Activated CD8-positive, alpha-beta T cell treated with anti-CD3 and anti-CD28 coated beads, Interleukin-2, amount 10 ng/mL, durations not matched to agents 7 days and 5 days (primary cell): Measurements from ENCODE around the gene HSP90AB1. TPM values are rescaled to one million over a fixed set of nuclear protein-coding genes. Genes with fewer than 3 reads are reported as not detected.

Experiments
- ATAC-seq: fragments of 150-1000 bp; cut with Tn5 transposase; one replicate; pipeline ENCODE4 v1.10.0; 2021; ENCODE audit warnings: moderate library complexity
- CTCF ChIA-PET: fragments of 350-600 bp; sonication (Branson Sonifier 250); formaldehyde crosslinking; loops from one replicate; lab custom pipeline; 2021; ENCODE audit warnings: antibody characterized with exemption; lab: Charles Lee
- POLR2A ChIA-PET: fragments of 350-600 bp; sonication (Branson Sonifier 250); formaldehyde crosslinking; loops from one replicate; lab custom pipeline; 2021; ENCODE audit warnings: antibody characterized with exemption; lab: Charles Lee
- DNase-seq: peaks from one replicate; pipeline ENCODE4 v3.0.0-alpha.2; 2020
- H3K27ac Mint-ChIP-seq: one replicate; pipeline ENCODE4 v1.8.0; 2021; ENCODE audit warnings: mild to moderate bottlenecking, mixed read lengths
- H3K27me3 Mint-ChIP-seq: one replicate; pipeline ENCODE4 v1.8.0; 2021; ENCODE audit warnings: low read depth, mixed read lengths
- H3K36me3 Mint-ChIP-seq: one replicate; pipeline ENCODE4 v1.8.0; 2021; ENCODE audit warnings: low read depth, mixed read lengths
- H3K4me1 Mint-ChIP-seq: one replicate; pipeline ENCODE4 v1.8.0; 2021; ENCODE audit warnings: low read depth, mixed read lengths
- H3K4me3 Mint-ChIP-seq: one replicate; pipeline ENCODE4 v1.8.0; 2021; ENCODE audit warnings: mild to moderate bottlenecking, mixed read lengths
- H3K9me3 Mint-ChIP-seq: one replicate; pipeline ENCODE4 v1.8.0; 2022; ENCODE audit warnings: mixed read lengths; ENCODE audit not compliant: insufficient read depth
- total RNA-seq, 2 experiments: library from RNA; stranded (reverse); gene quantifications; one replicate each; pipeline ENCODE4 v1.2.3, GENCODE V29; 2021

The HSP90AB1 gene
- total RNA-seq, 2 experiments from 2014 or later: 741 to 755 TPM

GRCh38 chr6:44271914-44272313, 25.0 kb downstream of the HSP90AB1 start:
- peaks cover 57% of the 10 kb centered on the region for H3K27me3 Mint-ChIP-seq
- H3K4me1 Mint-ChIP-seq: peaks cover 20% of the 10 kb centered on the region
- H3K4me3 Mint-ChIP-seq: no peak overlapping the region
- DNase-seq: no peak
- no peak overlapping the region for H3K27ac Mint-ChIP-seq
- no peak for ATAC-seq
- no peaks in the 10 kb centered on the region for H3K9me3 Mint-ChIP-seq
- no peaks in the 10 kb centered on the region for H3K36me3 Mint-ChIP-seq
- CTCF ChIA-PET: interaction anchor here (1.2 to 6.5 kb wide), 3 partner anchors 10 to 41 kb away, joined by 3 to 49 read pairs (median 5); partner anchors contain the start of gene AARS2
- POLR2A ChIA-PET: interaction anchor here (0.6 to 1.3 kb wide), 3 partner anchors 25 to 61 kb away, joined by 3 to 5 read pairs (median 3); partner anchors contain the start of gene HSP90AB1

- POLR2A ChIA-PET: interaction anchor here (0.6 to 1.2 kb wide), 2 partner anchors 26 to 60 kb away, joined by 3 to 5 read pairs; partner anchors contain the start of gene HSP90AB1
- H3K4me3 Mint-ChIP-seq: no peak overlapping the region
Measured at GRCh38 chr6:44272529-44272928, 25.6 kb downstream of the HSP90AB1 start.

DNA sequence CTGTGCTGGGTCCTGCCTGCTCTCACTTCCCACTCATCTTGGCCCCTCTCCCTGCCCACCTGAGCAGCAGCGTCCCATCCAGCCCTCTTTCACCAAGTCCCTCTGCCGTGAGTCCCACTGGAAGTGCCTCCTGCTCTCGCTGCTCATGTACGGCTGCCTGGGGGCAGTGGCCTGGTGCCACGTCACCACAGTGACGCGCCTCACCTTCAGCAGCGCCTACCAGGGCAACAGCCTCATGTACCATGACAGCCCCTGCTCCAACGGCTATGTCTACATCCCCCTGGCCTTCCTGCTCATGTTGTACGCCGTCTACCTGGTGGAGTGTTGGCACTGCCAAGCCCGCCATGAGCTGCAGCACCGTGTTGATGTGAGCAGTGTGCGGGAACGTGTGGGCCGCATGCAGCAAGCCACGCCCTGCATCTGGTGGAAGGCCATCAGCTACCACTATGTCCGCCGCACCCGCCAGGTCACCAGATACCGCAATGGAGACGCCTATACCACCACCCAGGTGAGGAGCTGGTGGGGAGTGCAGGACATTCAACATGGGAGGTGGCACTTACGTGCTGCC, 26.2 kb downstream of the HSP90AB1 start:
- Mint-ChIP-seq H3K4me3 (no peak overlapping the region), H3K27me3 (peaks cover 69% of the 10 kb centered on the region), H3K27ac (no peak overlapping the region), H3K4me1 (peaks cover 13% of the 10 kb centered on the region), H3K9me3 (no peaks in the 10 kb centered on the region), H3K36me3 (no peaks in the 10 kb centered on the region)
- ChIA-PET POLR2A (interaction anchor here (1.2 kb wide), 1 partner anchor 26 kb away, joined by 5 read pairs; the partner anchor contains the start of gene HSP90AB1), CTCF (interaction anchor here (1.3 kb wide), 2 partner anchors 31 to 32 kb away, joined by 5 read pairs; no protein-coding TSS in a partner anchor)
- DNase-seq: no peak
- ATAC-seq: no peak

More at GRCh38 chr6:44272529-44272928, 25.6 kb downstream of the HSP90AB1 start:
- no peaks in the 10 kb centered on the region for H3K36me3 Mint-ChIP-seq
- H3K9me3 Mint-ChIP-seq: no peaks in the 10 kb centered on the region
- no peak for ATAC-seq
- peaks cover 17% of the 10 kb centered on the region for H3K4me1 Mint-ChIP-seq
- CTCF ChIA-PET: interaction anchor here (1.2 to 1.3 kb wide), 2 partner anchors 10 to 32 kb away, joined by 3 to 5 read pairs; no protein-coding TSS in a partner anchor
- no peak for DNase-seq
- peaks cover 63% of the 10 kb centered on the region for H3K27me3 Mint-ChIP-seq
- no peak overlapping the region for H3K27ac Mint-ChIP-seq

GRCh38 chr6:44273617-44274016, 26.7 kb downstream of the HSP90AB1 start:
- CTCF ChIA-PET: interaction anchor here (1.3 kb wide), 1 partner anchor 31 kb away, joined by 5 read pairs; no protein-coding TSS in a partner anchor
- ATAC-seq (no peak), DNase-seq (no peak)
- H3K9me3 Mint-ChIP-seq: no peaks in the 10 kb centered on the region
- H3K36me3 Mint-ChIP-seq: no peaks in the 10 kb centered on the region
- POLR2A ChIA-PET: no interaction called here
- peaks cover 72% of the 10 kb centered on the region for H3K27me3 Mint-ChIP-seq
- H3K27ac Mint-ChIP-seq: no peak overlapping the region
- peaks cover 13% of the 10 kb centered on the region for H3K4me1 Mint-ChIP-seq
- H3K4me3 Mint-ChIP-seq: no peak overlapping the region

DNA sequence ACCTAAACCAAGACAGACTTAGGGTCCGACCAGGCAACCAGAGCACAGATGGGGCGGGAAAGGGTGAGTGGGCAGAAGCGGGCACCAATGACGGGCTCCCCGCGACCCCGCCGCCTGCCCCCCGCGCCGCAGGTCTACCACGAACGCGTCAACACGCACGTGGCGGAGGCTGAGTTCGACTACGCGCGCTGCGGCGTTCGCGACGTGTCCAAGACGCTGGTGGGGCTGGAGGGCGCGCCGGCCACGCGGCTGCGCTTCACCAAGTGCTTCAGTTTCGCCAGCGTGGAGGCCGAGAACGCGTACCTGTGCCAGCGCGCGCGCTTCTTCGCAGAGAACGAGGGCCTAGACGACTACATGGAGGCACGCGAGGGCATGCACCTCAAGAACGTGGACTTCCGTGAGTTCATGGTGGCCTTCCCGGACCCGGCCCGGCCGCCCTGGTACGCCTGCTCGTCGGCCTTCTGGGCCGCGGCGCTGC, 28.4 kb downstream of the HSP90AB1 start:
- ATAC-seq: peak; percentile 6
- no peak overlapping the region for H3K27ac Mint-ChIP-seq
- CTCF ChIA-PET: interaction anchor here (0.7 to 1.0 kb wide), 2 partner anchors 38 to 95 kb away, joined by 4 read pairs; partner anchors contain the start of gene AARS2
- peaks cover 68% of the 10 kb centered on the region for H3K27me3 Mint-ChIP-seq
- POLR2A ChIA-PET: no interaction called here
- peaks cover 3% of the 10 kb centered on the region for H3K4me1 Mint-ChIP-seq
- DNase-seq: no peak
- H3K9me3 Mint-ChIP-seq: no peaks in the 10 kb centered on the region
- H3K36me3 Mint-ChIP-seq: no peaks in the 10 kb centered on the region
- H3K4me3 Mint-ChIP-seq: no peak overlapping the region

DNA sequence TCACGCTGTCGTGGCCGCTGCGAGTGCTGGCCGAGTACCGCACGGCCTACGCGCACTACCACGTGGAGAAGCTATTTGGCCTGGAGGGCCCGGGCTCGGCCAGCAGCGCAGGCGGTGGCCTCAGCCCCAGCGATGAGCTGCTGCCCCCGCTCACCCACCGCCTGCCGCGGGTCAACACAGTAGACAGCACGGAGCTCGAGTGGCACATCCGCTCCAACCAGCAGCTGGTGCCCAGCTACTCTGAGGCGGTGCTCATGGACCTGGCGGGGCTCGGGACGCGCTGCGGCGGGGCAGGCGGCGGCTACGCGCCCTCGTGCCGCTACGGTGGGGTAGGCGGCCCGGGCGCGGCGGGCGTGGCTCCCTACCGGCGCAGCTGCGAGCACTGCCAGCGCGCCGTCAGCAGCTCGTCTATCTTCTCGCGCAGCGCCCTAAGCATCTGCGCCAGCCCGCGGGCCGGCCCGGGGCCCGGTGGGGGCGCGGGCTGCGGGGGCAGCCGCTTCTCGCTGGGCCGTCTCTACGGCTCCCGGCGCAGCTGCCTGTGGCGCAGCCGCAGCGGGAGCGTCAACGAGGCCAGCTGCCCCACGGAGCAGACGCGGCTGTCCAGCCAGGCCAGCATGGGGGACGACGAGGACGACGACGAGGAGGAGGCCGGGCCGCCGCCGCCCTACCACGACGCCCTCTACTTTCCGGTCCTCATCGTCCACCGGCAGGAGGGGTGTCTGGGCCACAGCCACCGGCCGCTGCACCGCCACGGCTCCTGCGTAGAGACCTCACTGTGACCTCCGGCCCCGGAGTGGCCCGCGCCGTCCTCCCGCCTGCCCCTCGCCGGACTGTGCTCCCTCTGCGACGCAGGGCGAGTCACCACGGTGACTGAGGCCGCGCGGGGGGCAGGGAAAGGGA, 29.1 kb downstream of the HSP90AB1 start:
- POLR2A ChIA-PET: interaction anchor here (0.8 kb wide), 2 partner anchors 28 to 607 kb away, joined by 3 read pairs; no protein-coding TSS in a partner anchor
- Mint-ChIP-seq H3K4me1 (peaks cover 2% of the 10 kb centered on the region), H3K27ac (no peak overlapping the region), H3K9me3 (no peaks in the 10 kb centered on the region), H3K4me3 (no peak overlapping the region), H3K27me3 (peaks cover 67% of the 10 kb centered on the region), H3K36me3 (no peaks in the 10 kb centered on the region)
- CTCF ChIA-PET: interaction anchor here (0.7 to 1.0 kb wide), 3 partner anchors 12 to 95 kb away, joined by 3 to 4 read pairs (median 4); partner anchors contain the start of gene AARS2
- ATAC-seq (peak; percentile 70), DNase-seq (peak; percentile 36)

DNA sequence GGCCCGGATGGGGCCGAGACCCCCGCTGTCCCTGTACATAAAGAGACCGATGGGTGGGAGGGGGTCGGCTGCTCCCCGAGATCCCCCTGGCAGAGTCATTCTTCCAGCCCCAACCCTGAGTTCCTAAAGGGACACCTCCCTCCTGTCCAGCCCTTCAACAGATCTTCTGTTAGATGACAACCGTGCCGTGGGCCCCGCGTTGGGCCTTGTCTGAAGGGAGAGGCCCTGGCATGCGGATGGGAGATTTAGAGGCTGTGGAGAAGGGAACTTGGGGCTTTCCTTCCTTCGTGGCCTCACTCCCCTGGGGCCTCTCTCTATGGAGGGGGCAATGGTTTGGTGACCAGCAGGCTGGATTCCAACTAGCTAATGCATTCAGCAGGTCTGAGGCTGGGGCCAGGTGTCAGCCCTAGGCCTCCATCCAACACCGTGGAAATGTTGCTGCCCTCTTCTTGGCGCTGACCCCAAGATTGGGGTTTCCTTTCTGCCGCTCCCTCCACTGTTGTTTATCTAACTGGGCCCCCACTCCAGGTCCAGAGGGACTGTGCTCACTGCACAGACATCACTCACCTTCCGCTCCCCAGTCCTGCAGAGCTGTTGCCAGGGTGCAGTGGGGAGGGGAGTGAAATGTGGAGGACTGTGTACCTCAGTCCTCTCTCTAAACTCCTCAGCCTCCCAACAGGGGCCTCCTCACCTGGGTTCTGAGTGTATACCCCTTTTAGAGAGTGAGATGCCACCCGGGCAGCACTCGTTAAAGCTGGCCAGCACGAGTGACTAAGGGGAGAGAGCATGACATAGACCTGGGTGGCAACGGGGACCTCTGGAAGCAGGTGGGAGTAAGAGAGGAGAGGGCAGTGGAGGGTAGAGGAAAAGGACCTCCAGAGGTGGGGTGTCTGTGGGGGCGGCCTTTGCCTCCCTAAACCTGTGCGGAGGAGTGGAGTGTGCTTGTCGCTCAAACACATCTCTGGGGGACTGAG, 30.1 kb downstream of the HSP90AB1 start:
- ATAC-seq (no peak), DNase-seq (no peak)
- Mint-ChIP-seq H3K36me3 (no peaks in the 10 kb centered on the region), H3K4me3 (no peak overlapping the region), H3K9me3 (no peaks in the 10 kb centered on the region), H3K27ac (no peak overlapping the region), H3K4me1 (no peaks in the 10 kb centered on the region), H3K27me3 (peaks cover 58% of the 10 kb centered on the region)
- CTCF ChIA-PET: interaction anchor here (1.1 to 2.1 kb wide), 2 partner anchors 9 to 28 kb away, joined by 4 to 15 read pairs; no protein-coding TSS in a partner anchor
- POLR2A ChIA-PET: interaction anchor here (0.8 kb wide), 1 partner anchor 608 kb away, joined by 3 read pairs; no protein-coding TSS in a partner anchor

DNA sequence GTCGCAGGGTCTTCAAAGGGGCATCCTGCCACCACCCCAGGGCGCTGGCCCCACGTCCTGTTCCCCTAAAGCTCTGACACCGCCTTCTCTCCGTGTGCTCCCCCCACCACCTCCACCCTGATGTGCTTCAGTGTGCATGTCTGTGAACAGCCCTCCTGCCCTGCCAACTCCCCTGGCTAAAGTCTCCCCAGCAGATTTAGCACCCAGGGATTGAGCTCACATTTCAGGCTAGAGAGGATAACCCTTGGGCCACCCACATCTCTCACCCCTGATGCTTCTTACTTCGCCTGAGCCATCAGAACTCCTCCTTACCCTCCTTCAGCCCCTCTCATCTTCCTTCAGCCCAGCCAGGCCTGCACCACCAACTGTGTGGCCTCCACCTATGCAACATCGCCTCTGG, 30.9 kb downstream of the HSP90AB1 start:
- Mint-ChIP-seq H3K4me3 (no peak overlapping the region), H3K27ac (no peak overlapping the region), H3K4me1 (no peaks in the 10 kb centered on the region), H3K27me3 (peaks cover 52% of the 10 kb centered on the region), H3K9me3 (no peaks in the 10 kb centered on the region), H3K36me3 (no peaks in the 10 kb centered on the region)
- CTCF ChIA-PET: interaction anchor here (1.1 to 2.1 kb wide), 2 partner anchors 10 to 27 kb away, joined by 4 to 15 read pairs; no protein-coding TSS in a partner anchor
- ATAC-seq: no peak
- POLR2A ChIA-PET: no interaction called here
- no peak for DNase-seq

DNA sequence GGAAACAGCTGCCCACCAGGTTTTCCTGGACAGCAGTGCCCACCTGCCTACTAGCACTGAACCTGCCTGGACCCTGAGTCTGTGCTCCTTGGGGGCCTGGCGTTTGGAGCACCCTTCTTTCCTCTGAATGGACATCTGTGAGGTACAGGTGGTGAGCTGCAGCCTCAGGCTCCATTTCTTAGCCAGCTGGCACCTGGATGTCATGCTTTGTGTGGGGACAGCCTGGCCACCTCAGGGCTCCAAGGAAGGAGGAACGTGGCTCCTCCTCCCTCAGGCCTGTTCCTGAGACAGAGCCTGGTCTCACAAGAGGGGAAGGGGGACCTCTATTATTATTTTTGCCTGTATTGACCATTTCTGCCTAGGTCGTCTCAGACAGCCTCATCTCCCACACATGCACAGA, 31.4 kb downstream of the HSP90AB1 start:
- H3K9me3 Mint-ChIP-seq: no peaks in the 10 kb centered on the region
- no peaks in the 10 kb centered on the region for H3K4me1 Mint-ChIP-seq
- POLR2A ChIA-PET: no interaction called here

GRCh38 chr6:44278774-44279697, 32.1 kb downstream of the HSP90AB1 start:
- H3K27ac Mint-ChIP-seq: no peak overlapping the region
- peaks cover 42% of the 10 kb centered on the region for H3K27me3 Mint-ChIP-seq
- CTCF ChIA-PET: interaction anchor here (2.1 kb wide), 1 partner anchor 11 kb away, joined by 15 read pairs; no protein-coding TSS in a partner anchor
- no peak for DNase-seq
- H3K9me3 Mint-ChIP-seq: no peaks in the 10 kb centered on the region
- H3K4me3 Mint-ChIP-seq: no peak overlapping the region
- no peaks in the 10 kb centered on the region for H3K4me1 Mint-ChIP-seq
- POLR2A ChIA-PET: no interaction called here
- ATAC-seq: no peak
- H3K36me3 Mint-ChIP-seq: no peaks in the 10 kb centered on the region

More for the DNA sequence above, 31.4 kb downstream of the HSP90AB1 start:
- no peak for DNase-seq
- Mint-ChIP-seq H3K27me3 (peaks cover 46% of the 10 kb centered on the region), H3K4me3 (no peak overlapping the region), H3K27ac (no peak overlapping the region), H3K36me3 (no peaks in the 10 kb centered on the region)
- CTCF ChIA-PET: interaction anchor here (1.1 to 2.1 kb wide), 2 partner anchors 10 to 27 kb away, joined by 4 to 15 read pairs; no protein-coding TSS in a partner anchor
- no peak for ATAC-seq
